ENCODE measurements around the gene ARL2.
A peak's percentile ranks its signal among the peaks of the same experiment; 100 is the strongest.
"Not testable (repeated sequence)": the region's sequence is repeated elsewhere in the genome, so short reads cannot be mapped to it uniquely, and the experiment has no call there.

The ARL2 gene

DNA sequence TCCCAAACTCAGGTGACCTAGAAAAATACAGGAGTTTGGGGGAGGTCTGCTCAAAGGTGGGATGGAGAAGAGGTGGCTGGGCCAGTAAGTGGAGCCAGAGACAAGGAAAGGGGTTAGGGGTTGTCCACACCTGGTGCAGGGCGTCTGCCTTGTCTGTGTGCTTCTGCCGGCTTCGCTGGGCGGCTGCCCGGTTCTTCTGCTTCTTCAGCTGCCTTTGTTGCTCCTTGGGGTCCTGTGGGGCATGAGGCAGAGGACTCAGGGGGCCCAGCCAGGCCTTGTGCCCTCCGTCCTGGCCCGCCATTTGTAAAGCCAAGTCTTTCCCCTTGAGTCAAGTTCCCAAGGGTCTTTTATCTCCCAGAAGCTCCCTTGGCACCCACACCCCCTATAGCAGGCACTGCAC lies 19.6 kb upstream of the ARL2 start:
- H3K9ac ChIP-seq (ENCODE audit: low read depth, low read length): no peak overlapping the region
- H3K4me1 ChIP-seq (ENCODE audit: control insufficient read depth, insufficient read depth, low read length): no peaks in the 10 kb centered on the region

DNA sequence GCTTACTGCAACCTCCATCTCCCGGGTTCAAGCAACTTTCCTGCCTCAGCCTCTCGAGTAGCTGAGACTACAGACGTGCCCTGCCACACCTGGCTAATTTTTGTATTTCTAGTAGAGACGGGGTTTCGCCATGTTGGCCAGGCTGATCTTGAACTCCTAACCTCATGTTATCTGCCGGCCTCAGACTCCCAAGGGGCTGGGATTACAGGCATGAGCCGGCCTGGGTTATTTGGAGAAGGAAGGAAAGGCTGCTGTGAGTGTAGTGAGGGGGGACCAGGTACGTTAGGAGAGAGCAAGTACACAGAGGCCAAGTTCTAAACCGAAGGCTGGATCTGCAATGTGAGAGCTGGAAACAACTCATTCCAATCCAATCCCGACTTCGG lies 17.6 kb upstream of the ARL2 start:
- Histone ChIP-seq H3K4me1 (ENCODE audit: control insufficient read depth, insufficient read depth, low read length) (no peaks in the 10 kb centered on the region), H3K4me3 (ENCODE audit: low read depth, low read length) (peak overlapping the region; percentile 23), H3K9ac (ENCODE audit: low read depth, low read length) (no peak overlapping the region), H3K36me3 (ENCODE audit: control insufficient read depth, insufficient read depth, low read length) (no peaks in the 10 kb centered on the region), H3K9me3 (ENCODE audit: control insufficient read depth, insufficient read depth, low read length) (no peaks in the 10 kb centered on the region), H3K27me3 (ENCODE audit: control insufficient read depth, insufficient read depth, low read length) (no peaks in the 10 kb centered on the region)

More for the DNA sequence above, 19.6 kb upstream of the ARL2 start:
- no peaks in the 10 kb centered on the region for H3K36me3 ChIP-seq (ENCODE audit: control insufficient read depth, insufficient read depth, low read length)
- H3K4me3 ChIP-seq (ENCODE audit: low read depth, low read length): no peak overlapping the region
- no peaks in the 10 kb centered on the region for H3K27me3 ChIP-seq (ENCODE audit: control insufficient read depth, insufficient read depth, low read length)
- no peaks in the 10 kb centered on the region for H3K9me3 ChIP-seq (ENCODE audit: control insufficient read depth, insufficient read depth, low read length)

DNA sequence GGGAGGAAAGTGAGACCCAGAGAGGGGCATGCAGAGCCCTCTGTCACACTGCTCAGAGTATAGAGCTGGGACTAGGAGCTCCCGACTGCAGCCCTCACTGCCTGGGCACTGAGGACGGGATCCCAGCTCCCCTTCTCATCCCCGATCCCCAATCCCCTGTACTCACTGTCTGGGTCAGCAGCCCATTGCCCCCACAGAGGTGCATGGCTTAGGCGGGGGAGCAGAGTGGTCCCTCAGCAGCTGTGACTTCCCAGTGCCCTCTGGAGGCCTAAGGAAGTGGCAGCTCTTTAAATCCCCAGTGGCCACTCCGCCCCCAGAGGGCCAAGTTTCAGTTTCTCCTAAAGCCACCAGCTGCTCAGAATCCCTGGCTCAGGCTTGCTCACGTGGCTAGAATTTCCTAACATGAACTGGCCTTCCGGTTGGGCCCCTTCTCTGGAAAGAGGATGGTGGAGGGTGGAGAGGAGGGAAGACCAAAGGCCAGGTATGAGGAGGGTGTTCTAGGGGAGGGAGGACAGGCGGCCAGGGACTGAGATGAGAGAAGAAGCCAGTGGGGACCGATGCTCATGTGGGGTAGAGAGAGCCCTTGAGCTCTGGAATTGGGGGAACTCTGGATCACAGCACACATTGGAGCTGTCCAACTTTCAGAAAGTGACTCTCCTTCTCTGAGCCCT lies 17.1 kb upstream of the ARL2 start, which contains the start of gene BATF2:
TSS of gene BATF2 (minus strand) at position 262 of the 671 bp plus-strand sequence. CDS start at position 205, 57 bp downstream.
- H3K4me3 ChIP-seq (ENCODE audit: low read depth, low read length): peak within 1 kb of the TSS; percentile 23
- no peaks in the 10 kb centered on the region for H3K4me1 ChIP-seq (ENCODE audit: control insufficient read depth, insufficient read depth, low read length)
- no peaks in the 10 kb centered on the region for H3K36me3 ChIP-seq (ENCODE audit: control insufficient read depth, insufficient read depth, low read length)
- no peaks in the 10 kb centered on the region for H3K9me3 ChIP-seq (ENCODE audit: control insufficient read depth, insufficient read depth, low read length)
- H3K9ac ChIP-seq (ENCODE audit: low read depth, low read length): no peak within 1 kb of the TSS
- no peaks in the 10 kb centered on the region for H3K27me3 ChIP-seq (ENCODE audit: control insufficient read depth, insufficient read depth, low read length)

DNA sequence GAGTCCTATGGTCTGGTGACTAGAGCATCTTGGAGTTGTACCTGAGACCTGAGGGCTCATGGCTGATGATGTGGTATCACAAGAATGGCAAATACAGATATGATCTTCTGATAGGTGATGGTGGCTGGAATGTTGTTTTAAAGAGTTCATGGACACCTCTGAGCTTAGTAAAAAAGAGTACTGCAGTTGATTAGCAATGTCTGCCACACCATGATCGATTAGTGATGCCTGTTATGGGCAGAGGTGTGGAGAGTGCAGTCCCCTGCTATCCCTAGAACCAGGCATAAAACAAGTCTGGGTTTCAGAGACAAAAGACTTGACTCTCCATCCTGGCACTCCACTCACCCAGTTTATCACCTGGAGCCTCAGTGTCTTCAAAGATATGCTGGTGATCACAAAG lies 15.8 kb upstream of the ARL2 start:
- no peak overlapping the region for H3K9ac ChIP-seq (ENCODE audit: low read depth, low read length)

DNA sequence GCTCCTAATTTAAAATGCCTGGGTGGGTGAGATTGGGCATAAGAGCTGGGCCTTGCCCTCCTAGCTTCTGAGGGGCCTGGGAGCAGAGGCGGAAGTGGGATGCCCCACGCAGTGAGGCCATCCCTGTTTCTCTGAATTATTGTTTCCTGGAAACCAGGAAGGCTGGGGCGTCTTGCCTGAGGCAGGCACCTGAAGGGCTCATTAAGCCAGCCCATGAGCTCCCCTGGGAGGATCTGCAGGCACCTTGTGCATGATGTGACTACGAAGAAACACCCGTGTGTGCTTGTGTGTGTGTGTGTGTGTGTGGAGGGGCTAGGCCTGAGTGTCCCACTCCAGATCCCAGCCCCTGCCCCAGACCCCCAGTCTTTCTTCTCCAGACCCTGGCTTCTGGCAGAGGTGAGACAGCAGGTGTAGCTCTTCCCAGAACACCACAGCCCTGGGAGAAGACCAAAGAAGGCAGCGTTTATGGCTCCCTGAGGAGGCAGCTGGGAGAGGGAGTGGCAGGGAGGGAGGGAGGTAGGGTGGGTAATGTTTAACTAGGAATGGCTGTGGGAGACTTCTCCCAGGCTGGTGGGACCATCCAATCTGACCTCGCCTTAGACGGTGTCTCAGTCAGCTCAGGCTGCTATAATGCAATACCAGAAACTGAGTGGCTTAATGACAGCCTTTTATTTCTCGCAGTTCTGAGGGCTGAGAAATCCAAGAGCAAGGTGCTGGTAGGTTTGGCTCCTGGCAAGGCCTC lies 15.1 kb upstream of the ARL2 start:
- H3K27me3 ChIP-seq (ENCODE audit: control insufficient read depth, insufficient read depth, low read length): no peaks in the 10 kb centered on the region
- H3K9ac ChIP-seq (ENCODE audit: low read depth, low read length): no peak overlapping the region
- H3K36me3 ChIP-seq (ENCODE audit: control insufficient read depth, insufficient read depth, low read length): no peaks in the 10 kb centered on the region
- no peaks in the 10 kb centered on the region for H3K9me3 ChIP-seq (ENCODE audit: control insufficient read depth, insufficient read depth, low read length)
- H3K4me1 ChIP-seq (ENCODE audit: control insufficient read depth, insufficient read depth, low read length): no peaks in the 10 kb centered on the region
- H3K4me3 ChIP-seq (ENCODE audit: low read depth, low read length): no peak overlapping the region

More for the DNA sequence above, 15.8 kb upstream of the ARL2 start:
- H3K4me1 ChIP-seq (ENCODE audit: control insufficient read depth, insufficient read depth, low read length): no peaks in the 10 kb centered on the region
- H3K36me3 ChIP-seq (ENCODE audit: control insufficient read depth, insufficient read depth, low read length): no peaks in the 10 kb centered on the region
- no peak overlapping the region for H3K4me3 ChIP-seq (ENCODE audit: low read depth, low read length)
- H3K9me3 ChIP-seq (ENCODE audit: control insufficient read depth, insufficient read depth, low read length): no peaks in the 10 kb centered on the region
- no peaks in the 10 kb centered on the region for H3K27me3 ChIP-seq (ENCODE audit: control insufficient read depth, insufficient read depth, low read length)

DNA sequence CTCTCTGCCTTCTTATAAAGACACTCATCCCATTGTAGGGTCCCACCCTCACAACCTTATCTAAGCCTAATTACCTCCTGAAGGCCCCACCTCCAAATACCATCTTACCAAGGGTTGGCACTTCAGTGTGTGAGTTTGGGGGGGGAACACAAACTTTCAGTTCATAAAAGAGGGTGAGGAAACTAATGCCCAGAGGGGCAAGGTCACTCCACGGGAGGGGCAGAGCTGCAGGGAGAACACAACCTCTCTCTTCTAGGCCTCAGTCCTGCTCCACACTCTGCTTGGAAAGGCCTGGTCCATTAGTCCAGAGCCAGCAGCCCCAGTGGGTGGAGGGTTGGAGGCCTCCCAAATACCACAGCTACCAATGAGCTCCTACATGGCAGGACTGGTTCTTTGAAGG lies 14.5 kb upstream of the ARL2 start:
- Histone ChIP-seq H3K9ac (ENCODE audit: low read depth, low read length) (no peak overlapping the region), H3K4me1 (ENCODE audit: control insufficient read depth, insufficient read depth, low read length) (no peaks in the 10 kb centered on the region), H3K9me3 (ENCODE audit: control insufficient read depth, insufficient read depth, low read length) (no peaks in the 10 kb centered on the region), H3K4me3 (ENCODE audit: low read depth, low read length) (no peak overlapping the region), H3K36me3 (ENCODE audit: control insufficient read depth, insufficient read depth, low read length) (no peaks in the 10 kb centered on the region), H3K27me3 (ENCODE audit: control insufficient read depth, insufficient read depth, low read length) (no peaks in the 10 kb centered on the region)

DNA sequence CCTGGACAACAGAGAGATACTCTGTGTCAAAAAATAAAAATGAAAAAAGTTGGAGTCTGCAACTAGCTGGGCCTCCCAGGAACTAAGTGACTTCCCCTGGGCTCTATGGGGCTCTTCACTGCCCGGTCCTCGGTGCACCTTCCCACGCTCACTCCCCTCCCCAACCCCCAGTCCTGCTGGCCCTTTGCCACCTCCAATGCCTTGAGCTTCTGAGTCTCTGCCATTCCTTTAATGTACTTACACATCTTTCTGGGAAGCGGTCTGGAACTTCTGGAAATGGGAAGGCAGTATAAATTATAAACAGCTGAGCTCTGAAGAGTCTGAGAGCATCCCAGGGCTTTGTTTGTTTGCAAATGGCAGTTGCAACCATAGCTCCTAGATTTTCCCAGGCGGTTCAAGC lies 11.3 kb upstream of the ARL2 start:
- H3K4me1 ChIP-seq (ENCODE audit: control insufficient read depth, insufficient read depth, low read length): no peaks in the 10 kb centered on the region
- no peaks in the 10 kb centered on the region for H3K36me3 ChIP-seq (ENCODE audit: control insufficient read depth, insufficient read depth, low read length)
- H3K9me3 ChIP-seq (ENCODE audit: control insufficient read depth, insufficient read depth, low read length): no peaks in the 10 kb centered on the region
- no peak overlapping the region for H3K4me3 ChIP-seq (ENCODE audit: low read depth, low read length)
- H3K9ac ChIP-seq (ENCODE audit: low read depth, low read length): no peak overlapping the region
- H3K27me3 ChIP-seq (ENCODE audit: control insufficient read depth, insufficient read depth, low read length): no peaks in the 10 kb centered on the region

DNA sequence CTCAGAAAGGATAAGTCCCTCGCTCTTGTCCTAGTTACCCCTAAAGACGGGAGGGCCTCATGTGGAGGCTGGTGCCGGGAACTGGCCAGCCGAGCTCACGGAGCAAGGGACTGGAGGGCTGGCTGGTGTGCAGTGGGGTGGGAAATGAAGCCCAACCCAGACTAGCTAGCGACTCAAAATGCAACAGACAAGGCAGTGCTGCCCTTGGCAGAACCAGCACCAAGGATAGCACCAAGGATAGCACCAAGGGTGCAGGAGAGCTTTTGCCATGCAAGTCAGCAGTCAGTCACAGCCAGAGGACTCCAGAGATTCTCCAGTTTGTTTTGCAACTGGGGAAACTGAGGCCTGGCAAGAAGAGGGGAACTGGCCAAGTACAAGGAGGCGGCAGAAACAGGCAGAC lies 10.7 kb upstream of the ARL2 start:
- no peak overlapping the region for H3K4me3 ChIP-seq (ENCODE audit: low read depth, low read length)
- no peaks in the 10 kb centered on the region for H3K4me1 ChIP-seq (ENCODE audit: control insufficient read depth, insufficient read depth, low read length)
- no peaks in the 10 kb centered on the region for H3K36me3 ChIP-seq (ENCODE audit: control insufficient read depth, insufficient read depth, low read length)
- no peak overlapping the region for H3K9ac ChIP-seq (ENCODE audit: low read depth, low read length)
- no peaks in the 10 kb centered on the region for H3K27me3 ChIP-seq (ENCODE audit: control insufficient read depth, insufficient read depth, low read length)
- H3K9me3 ChIP-seq (ENCODE audit: control insufficient read depth, insufficient read depth, low read length): no peaks in the 10 kb centered on the region

DNA sequence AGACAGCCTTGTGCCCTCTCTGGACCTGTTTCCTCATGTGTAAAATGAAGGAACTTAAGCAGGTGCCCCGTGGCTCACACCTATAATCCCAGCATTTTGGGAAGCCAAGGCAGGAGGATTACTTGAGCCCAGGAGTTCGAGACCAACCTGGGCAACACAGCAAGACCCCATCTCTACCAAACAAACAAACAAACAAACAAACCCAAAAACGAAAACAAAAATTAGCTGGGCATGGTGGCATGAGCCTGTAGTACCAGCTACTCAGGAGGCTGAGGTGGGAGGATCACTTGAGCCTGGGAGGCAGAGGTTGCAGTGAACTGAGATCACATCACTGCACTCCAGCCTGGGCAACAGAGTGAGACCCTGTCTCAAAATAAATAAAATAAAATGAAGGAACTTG lies 10.0 kb upstream of the ARL2 start:
- H3K27me3 ChIP-seq (ENCODE audit: control insufficient read depth, insufficient read depth, low read length); H3K9ac ChIP-seq (ENCODE audit: low read depth, low read length); H3K4me1 ChIP-seq (ENCODE audit: control insufficient read depth, insufficient read depth, low read length): not testable (repeated sequence)

DNA sequence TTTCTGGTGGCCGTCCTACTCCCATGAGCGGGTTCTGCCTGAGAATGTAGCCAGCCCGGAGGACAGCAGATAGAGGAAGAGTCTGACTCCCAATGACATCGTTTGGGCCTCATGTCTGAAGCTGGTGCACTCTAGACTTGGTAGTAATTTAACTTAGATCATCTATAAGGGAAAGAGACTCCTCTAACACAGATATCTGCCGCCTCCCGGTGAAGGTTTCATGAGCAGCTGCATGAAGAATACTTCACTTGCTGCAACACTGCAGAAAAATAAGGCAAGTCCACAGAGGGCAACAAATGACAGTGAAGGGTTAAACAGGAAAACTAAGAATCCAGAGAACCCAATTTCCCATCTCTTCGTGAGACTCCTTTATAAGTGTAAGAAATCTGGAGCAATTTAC lies 5.9 kb upstream of the ARL2 start:
- no peak overlapping the region for H3K4me3 ChIP-seq (ENCODE audit: low read depth, low read length)
- no peaks in the 10 kb centered on the region for H3K36me3 ChIP-seq (ENCODE audit: control insufficient read depth, insufficient read depth, low read length)
- no peaks in the 10 kb centered on the region for H3K9me3 ChIP-seq (ENCODE audit: control insufficient read depth, insufficient read depth, low read length)
- no peaks in the 10 kb centered on the region for H3K27me3 ChIP-seq (ENCODE audit: control insufficient read depth, insufficient read depth, low read length)
- H3K9ac ChIP-seq (ENCODE audit: low read depth, low read length): no peak overlapping the region
- H3K4me1 ChIP-seq (ENCODE audit: control insufficient read depth, insufficient read depth, low read length): no peaks in the 10 kb centered on the region

More for the DNA sequence above, 10.0 kb upstream of the ARL2 start:
- H3K36me3 ChIP-seq (ENCODE audit: control insufficient read depth, insufficient read depth, low read length); H3K4me3 ChIP-seq (ENCODE audit: low read depth, low read length); H3K9me3 ChIP-seq (ENCODE audit: control insufficient read depth, insufficient read depth, low read length): not testable (repeated sequence)

DNA sequence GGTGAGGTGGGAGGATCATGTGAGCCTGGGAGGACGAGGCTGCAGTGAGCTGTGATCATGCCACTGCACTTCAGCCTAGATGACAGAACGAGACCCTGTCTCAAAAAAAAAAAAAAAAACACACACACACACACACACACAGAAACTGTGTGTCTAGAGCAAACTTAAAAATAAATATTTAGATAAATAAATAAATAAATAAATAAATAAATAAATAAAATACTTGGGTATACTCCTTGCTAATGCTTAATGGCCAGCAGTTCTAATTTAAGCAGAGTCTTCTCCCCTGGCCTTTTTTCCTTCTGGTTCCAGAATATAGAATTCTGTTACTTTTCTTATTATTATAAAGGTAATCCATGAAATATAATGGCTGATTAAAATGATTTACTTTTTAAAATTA lies 5.1 kb upstream of the ARL2 start:
- Histone ChIP-seq H3K4me1 (ENCODE audit: control insufficient read depth, insufficient read depth, low read length) (peaks cover 3% of the 10 kb centered on the region), H3K27me3 (ENCODE audit: control insufficient read depth, insufficient read depth, low read length) (no peaks in the 10 kb centered on the region), H3K9me3 (ENCODE audit: control insufficient read depth, insufficient read depth, low read length) (no peaks in the 10 kb centered on the region), H3K4me3 (ENCODE audit: low read depth, low read length) (no peak overlapping the region), H3K36me3 (ENCODE audit: control insufficient read depth, insufficient read depth, low read length) (no peaks in the 10 kb centered on the region), H3K9ac (ENCODE audit: low read depth, low read length) (no peak overlapping the region)
